Bronchus fibroblast of lung (primary cell): ENCODE data around the gene RHBDD3. TPM values are rescaled to one million over a fixed set of nuclear protein-coding genes. Genes with fewer than 3 reads are reported as not detected.

Experiments used
- total RNA-seq: library from RNA; depleted of rRNA; stranded (reverse); fragments of >200 nt; gene quantifications from 2 replicates; pipeline ENCODE4 v1.2.3, GENCODE V29; 2015

The RHBDD3 gene
- total RNA-seq: 19.8 and 25.7 TPM in 2 replicates

GRCh38 chr22:29267858-29268510 is at the start of gene RHBDD3, which contains the start of gene EWSR1:
RHBDD3 (minus strand) TSS chr22:29267981; CDS start chr22:29265626, 2,355 bp downstream.
EWSR1 (plus strand) TSS chr22:29268268; CDS start chr22:29268337, 69 bp downstream.

DNA sequence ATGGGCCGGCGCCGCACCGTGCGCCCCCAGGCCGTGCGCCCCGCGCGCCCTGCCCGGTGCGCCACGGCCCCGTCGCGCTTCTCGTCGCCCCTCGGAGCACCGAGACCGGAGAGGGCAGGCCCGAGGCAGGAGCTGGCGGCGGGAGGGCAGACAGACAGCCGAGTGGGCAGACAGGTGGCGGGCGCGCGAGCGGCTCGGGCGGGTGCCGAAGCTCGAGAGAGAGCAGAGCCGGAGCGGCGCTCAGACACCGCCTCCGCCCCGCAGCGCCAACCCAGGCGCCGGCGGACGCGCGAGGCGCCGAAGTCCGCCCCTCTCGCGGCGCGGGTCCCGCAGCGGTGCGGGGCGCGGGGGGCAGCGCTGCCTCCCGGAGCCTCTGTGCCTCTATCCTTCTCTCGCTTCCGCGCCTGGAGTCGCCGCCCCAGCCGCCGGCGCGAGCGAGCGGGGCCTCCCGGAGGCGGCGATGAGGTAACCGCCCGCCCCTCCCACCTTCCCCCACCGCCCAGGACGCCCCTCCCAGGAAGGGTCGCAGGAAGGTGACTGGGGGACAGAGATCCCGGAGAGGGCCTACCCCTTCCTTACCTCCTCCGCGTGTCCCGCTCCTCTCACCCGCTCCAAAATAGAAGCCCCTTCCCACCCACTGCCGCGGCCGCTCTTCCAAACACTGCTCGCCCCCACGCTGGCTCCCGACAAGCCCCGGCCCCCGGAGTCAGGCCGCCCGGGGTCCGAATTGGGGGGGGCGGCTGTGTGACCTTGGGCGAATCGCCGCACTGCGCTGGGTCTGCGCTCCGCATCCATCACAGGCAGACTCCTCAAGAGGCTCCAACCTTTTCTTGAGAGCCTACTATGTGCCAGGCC is 47.7 kb upstream of the RHBDD3 start, which contains the start of gene RASL10A:
TSS of gene RASL10A (minus strand) at position 412 of the 855 bp plus-strand sequence. CDS start 451 bp downstream, outside the sequence.

GRCh38 chr22:29306175-29306834 is 38.5 kb upstream of the RHBDD3 start, which contains the start of gene GAS2L1:
GAS2L1 (plus strand) TSS chr22:29306650; CDS start chr22:29308106, 1,456 bp downstream.

Other genes starting within 250 kb of the RHBDD3 start
- not detected in 2 replicates for gene C22orf31, start 206.2 kb downstream of the RHBDD3 start, total RNA-seq
- gene KREMEN1, start 194.9 kb downstream of the RHBDD3 start, total RNA-seq: 5.4 and 6.2 TPM in 2 replicates
- gene EMID1, start 62.1 kb downstream of the RHBDD3 start, total RNA-seq: 0.30 TPM in 1 of 2 replicates, not detected in the other
- gene EWSR1, start 287 bp upstream of the RHBDD3 start, total RNA-seq: 216 and 235 TPM in 2 replicates
- gene GAS2L1, start 38.7 kb upstream of the RHBDD3 start, total RNA-seq: 24.5 and 26.6 TPM in 2 replicates
- under 0.01 TPM in 1 of 2 replicates, not detected in the other for gene RASL10A, start 47.7 kb upstream of the RHBDD3 start, total RNA-seq
- 61.0 and 61.8 TPM in 2 replicates for gene AP1B1, start 120.6 kb upstream of the RHBDD3 start, total RNA-seq
- gene RFPL1, start 170.6 kb upstream of the RHBDD3 start, total RNA-seq: not detected in 2 replicates
- gene NEFH, start 212.2 kb upstream of the RHBDD3 start, total RNA-seq: 2.1 and 2.5 TPM in 2 replicates